Measurements from ENCODE around the gene LNP1.

DNA sequence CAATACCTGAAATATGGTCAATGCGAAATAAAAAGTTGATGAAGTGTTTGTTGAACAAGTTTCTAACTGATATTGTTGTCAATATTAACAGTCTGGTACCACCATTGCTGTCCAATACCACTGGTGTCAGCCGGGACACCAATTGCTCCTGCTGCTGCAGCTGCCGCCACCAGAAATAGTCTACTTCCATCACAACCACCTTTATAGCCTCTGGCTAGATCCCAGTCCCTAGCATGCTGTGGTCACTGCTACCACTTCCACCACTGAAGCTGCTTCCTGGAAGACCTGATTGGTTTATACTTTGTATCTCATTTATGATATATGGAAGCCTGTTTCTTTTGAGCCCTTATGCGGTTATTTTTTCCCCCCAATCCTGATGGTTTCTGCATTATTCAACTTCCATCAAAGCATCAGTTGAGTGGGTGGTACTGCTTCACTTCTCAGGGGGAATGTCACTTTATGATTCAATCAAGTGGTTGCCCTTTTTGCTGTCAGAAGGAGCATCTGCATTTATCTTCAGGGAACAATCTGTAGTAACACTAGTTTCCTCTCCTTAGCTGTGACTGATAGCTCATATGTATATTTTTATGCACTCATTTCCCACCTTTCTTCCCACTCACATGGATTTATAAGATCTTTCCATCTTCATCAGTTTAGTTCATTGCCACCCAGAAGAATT is 11.7 kb downstream of the LNP1 start:
- TF ChIP-seq, protein P1, sequence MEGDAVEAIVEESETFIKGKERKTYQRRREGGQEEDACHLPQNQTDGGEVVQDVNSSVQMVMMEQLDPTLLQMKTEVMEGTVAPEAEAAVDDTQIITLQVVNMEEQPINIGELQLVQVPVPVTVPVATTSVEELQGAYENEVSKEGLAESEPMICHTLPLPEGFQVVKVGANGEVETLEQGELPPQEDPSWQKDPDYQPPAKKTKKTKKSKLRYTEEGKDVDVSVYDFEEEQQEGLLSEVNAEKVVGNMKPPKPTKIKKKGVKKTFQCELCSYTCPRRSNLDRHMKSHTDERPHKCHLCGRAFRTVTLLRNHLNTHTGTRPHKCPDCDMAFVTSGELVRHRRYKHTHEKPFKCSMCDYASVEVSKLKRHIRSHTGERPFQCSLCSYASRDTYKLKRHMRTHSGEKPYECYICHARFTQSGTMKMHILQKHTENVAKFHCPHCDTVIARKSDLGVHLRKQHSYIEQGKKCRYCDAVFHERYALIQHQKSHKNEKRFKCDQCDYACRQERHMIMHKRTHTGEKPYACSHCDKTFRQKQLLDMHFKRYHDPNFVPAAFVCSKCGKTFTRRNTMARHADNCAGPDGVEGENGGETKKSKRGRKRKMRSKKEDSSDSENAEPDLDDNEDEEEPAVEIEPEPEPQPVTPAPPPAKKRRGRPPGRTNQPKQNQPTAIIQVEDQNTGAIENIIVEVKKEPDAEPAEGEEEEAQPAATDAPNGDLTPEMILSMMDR (IDR thresholded peaks at IDR 0.05; ENCODE audit: low read depth, low read length, missing input control), result no peak
- TF ChIP-seq, protein P2, sequence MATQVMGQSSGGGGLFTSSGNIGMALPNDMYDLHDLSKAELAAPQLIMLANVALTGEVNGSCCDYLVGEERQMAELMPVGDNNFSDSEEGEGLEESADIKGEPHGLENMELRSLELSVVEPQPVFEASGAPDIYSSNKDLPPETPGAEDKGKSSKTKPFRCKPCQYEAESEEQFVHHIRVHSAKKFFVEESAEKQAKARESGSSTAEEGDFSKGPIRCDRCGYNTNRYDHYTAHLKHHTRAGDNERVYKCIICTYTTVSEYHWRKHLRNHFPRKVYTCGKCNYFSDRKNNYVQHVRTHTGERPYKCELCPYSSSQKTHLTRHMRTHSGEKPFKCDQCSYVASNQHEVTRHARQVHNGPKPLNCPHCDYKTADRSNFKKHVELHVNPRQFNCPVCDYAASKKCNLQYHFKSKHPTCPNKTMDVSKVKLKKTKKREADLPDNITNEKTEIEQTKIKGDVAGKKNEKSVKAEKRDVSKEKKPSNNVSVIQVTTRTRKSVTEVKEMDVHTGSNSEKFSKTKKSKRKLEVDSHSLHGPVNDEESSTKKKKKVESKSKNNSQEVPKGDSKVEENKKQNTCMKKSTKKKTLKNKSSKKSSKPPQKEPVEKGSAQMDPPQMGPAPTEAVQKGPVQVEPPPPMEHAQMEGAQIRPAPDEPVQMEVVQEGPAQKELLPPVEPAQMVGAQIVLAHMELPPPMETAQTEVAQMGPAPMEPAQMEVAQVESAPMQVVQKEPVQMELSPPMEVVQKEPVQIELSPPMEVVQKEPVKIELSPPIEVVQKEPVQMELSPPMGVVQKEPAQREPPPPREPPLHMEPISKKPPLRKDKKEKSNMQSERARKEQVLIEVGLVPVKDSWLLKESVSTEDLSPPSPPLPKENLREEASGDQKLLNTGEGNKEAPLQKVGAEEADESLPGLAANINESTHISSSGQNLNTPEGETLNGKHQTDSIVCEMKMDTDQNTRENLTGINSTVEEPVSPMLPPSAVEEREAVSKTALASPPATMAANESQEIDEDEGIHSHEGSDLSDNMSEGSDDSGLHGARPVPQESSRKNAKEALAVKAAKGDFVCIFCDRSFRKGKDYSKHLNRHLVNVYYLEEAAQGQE (IDR thresholded peaks at IDR 0.05), result no peak
- TF ChIP-seq YY1 (IDR thresholded peaks at IDR 0.05) (no peak), SP1 (IDR thresholded peaks at IDR 0.05) (no peak), MAX (IDR thresholded peaks at IDR 0.05) (no peak), RAD21 (IDR thresholded peaks at IDR 0.05) (no peak), ATF3 (IDR thresholded peaks at IDR 0.05) (no peak), TAF1 (conservative IDR thresholded peaks at IDR 0.05) (no peak), ZBTB33 (IDR thresholded peaks at IDR 0.05) (no peak), HNF4A (conservative IDR thresholded peaks at IDR 0.05) (no peak)
